Hypothalamus (tissue), 51 donors: ENCODE data around the gene MDM2.
"Not testable (repeated sequence)": the region's sequence is repeated elsewhere in the genome, so short reads cannot be mapped to it uniquely, and the experiment has no call there.

ENCODE experiments used
- DNase-seq, 51 donors: peaks; one replicate each; lab custom pipeline; 2025; lab: John Stamatoyannopoulos, UW

MDM2 gene

GRCh38 chr12:68824131-68824530, 16.2 kb downstream of the MDM2 start:
- DNase-seq: no peak

GRCh38 chr12:68824597-68825250, 16.7 kb downstream of the MDM2 start:
- DNase-seq: no peak

- no peak for DNase-seq
Observed at GRCh38 chr12:68825569-68826217, 17.7 kb downstream of the MDM2 start.

GRCh38 chr12:68827895-68828671, 20.1 kb downstream of the MDM2 start:
- no peak for DNase-seq

GRCh38 chr12:68828672-68829068, 20.7 kb downstream of the MDM2 start:
- DNase-seq: no peak

GRCh38 chr12:68831272-68831671, 23.3 kb downstream of the MDM2 start:
- DNase-seq: no peak

- no peak for DNase-seq
Observed at GRCh38 chr12:68831751-68832503, 23.9 kb downstream of the MDM2 start.

- no peak for DNase-seq
Observed at GRCh38 chr12:68832504-68832867, 24.5 kb downstream of the MDM2 start.

- no peak for DNase-seq
Observed at GRCh38 chr12:68833508-68833907, 25.5 kb downstream of the MDM2 start.

GRCh38 chr12:68835333-68835908, 27.4 kb downstream of the MDM2 start:
- peak in 3 of 51 donors; percentile 2 to 30 (median 7) for DNase-seq

GRCh38 chr12:68837215-68837614, 29.2 kb downstream of the MDM2 start:
- no peak for DNase-seq

GRCh38 chr12:68838046-68838886, 30.3 kb downstream of the MDM2 start:
- no peak for DNase-seq

- DNase-seq: no peak
Observed at GRCh38 chr12:68839183-68840147, 31.5 kb downstream of the MDM2 start.

- DNase-seq: not testable (repeated sequence)
Observed at GRCh38 chr12:68841175-68841574, 33.2 kb downstream of the MDM2 start.

- DNase-seq: no peak
Observed at GRCh38 chr12:68841717-68842116, 33.7 kb downstream of the MDM2 start.

- DNase-seq: no peak
Observed at GRCh38 chr12:68842123-68842522, 34.1 kb downstream of the MDM2 start.

GRCh38 chr12:68842784-68843567, 35.0 kb downstream of the MDM2 start:
- DNase-seq: no peak

GRCh38 chr12:68844318-68844745, 36.4 kb downstream of the MDM2 start:
- no peak for DNase-seq
